GM19193 (cell line): ENCODE data around the gene CD4.

ENCODE experiments used
- POLR2A ChIP-seq: IDR thresholded peaks from 4 replicates; pipeline ENCODE4 v1.6.1; 2011; ENCODE audit not compliant: insufficient read depth, insufficient read length; ENCODE audit errors: extremely low read depth

The CD4 gene

DNA sequence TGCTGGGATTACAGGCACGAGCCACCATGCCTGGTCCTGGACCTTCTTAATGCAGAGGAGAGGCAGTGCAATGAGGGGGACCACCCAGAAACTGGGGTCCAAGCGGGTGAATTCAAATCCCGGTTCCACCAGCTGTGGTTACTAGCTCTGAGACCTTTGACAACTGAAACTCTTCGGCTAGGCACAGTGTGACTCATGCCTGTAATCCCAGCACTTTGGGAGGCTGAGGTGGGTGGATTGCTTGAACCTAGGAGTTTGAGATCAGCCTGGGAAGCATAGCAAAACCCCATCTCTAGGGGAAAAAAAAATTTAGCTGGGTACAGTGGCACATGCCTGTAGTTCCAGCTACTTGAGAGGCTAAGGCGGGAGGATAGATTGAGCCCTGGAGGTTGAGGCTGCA lies 5.0 kb upstream of the CD4 start:
- TF ChIP-seq POLR2A: no peak

DNA sequence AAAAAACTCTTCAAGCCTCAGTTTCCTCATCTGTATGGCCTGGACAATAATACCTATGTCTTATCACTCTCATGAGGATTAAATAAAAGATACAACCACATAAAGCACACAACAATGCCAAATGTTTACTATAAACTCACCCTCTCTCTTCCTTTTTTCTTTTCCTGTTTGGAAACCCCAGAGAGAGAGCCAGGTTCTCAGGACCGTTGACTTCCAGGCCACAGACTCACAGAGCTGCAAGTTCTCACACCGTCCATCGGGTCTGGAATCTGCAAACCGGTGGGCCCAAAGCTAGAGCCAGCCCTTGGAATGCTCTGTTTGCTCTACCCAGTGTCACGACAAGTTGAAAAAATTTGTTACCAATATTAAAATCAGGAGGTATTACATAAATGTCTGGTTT lies 4.6 kb upstream of the CD4 start:
- no peak for TF ChIP-seq POLR2A

DNA sequence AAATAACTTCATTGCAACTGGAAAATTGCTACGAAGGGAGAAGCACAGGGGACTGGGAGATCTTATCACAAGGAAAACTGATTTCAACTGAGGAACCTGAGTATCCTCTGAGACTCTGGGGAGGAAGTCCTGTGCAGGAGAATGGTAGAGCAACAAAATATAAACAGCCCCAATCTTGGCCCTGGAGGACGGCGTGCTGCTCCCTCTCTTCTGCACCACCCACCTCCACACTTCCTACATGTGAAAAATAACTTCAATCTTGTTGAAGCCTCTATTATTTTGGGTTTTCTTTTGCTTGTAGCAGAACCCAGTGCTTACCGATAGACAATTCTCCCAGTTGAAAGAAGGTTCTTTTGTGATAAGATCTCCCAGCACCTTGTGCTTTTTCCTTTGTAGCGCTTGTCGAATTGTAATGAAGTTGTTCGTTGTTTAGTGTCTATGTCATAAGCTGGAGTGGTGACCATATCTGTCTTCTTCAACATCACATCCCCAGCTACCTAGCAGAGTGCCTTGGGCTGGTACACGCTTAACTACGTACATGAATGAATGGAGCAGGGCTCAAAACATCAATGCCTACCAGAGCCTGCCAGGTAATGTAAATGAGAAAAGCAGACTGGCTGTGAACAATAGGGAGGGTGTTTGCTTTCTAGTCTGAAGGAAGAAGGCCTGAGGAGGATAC lies 2.8 kb upstream of the CD4 start:
- TF ChIP-seq POLR2A: no peak

DNA sequence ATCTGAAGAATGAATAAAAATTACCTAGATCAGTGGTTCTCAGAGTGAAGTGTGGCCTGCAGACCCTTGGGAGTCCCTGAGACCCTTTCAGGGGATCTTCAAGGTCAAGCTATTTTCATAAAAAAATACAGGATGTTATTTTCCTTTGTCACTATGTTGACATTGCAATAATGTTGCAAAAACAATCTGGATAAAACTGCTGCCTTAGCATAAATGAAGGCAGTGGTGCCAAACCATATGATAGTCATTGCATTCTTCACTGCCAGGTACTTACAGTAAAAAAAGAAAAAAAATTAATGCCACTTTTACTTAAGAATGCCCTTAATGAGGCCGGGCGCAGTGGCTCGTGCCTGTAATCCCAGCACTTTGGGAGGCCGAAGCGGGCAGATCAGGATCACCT lies 2.0 kb upstream of the CD4 start:
- no peak for TF ChIP-seq POLR2A

DNA sequence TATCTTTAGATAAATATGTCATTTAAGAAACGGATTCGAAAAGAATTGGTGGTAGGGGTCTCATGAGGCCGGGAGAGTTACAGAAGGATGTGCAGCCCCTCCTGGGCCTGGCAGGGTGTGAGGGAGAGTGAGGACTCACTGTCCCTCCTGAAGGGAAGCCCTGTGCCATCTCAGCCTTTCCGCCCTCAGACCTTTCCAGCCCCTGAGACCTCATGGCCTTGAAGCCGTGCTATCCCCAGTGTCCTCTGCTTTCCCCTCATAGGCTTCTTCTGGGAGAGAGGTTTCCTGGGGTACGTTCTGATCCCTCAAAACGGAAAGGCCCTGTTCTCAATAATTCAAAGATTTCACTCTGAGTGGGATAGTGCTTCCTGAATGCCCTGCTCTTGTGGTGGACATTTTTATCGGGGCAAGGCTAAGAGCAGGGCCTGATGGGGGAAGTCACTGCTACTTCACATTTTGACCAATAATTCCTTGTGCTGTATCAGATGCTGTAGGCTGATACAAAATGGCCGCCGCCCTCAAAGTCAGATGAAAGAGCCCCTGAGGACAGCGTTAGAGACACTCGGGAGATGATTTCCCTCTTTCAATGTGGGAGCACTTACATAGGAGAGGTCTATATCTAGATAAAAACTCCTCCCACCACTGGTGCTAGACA lies 1.3 kb downstream of the CD4 start:
- TF ChIP-seq POLR2A: no peak

DNA sequence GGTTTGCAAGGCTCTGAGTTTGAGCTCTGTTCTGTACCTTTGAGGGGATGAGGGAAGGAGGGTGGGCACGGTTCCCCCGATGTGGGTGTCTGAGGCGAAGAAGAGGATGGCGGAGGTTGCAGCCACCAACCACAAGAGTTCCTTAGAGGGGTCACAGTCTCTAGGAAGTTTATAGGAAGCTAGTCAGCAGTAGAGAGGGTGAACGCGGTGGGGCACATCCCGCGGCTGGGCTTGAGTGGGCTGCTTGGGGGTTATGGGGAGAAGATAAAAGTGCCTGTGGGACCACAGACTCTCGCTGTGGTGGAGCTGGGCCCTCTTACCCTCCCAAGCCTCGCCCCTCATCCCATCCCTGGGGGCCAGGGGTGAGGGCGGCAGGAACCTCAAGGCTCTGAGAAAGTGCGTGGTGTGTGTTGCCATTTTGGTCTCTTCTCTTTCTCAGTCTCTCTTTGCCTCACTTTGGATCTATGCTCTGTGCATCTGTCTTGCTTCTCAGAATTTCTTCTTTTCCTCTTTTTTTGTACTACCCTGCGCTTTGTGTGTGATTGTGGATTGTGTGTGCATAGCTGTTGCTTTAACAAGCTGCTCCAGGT lies 2.7 kb downstream of the CD4 start:
- no peak for TF ChIP-seq POLR2A

DNA sequence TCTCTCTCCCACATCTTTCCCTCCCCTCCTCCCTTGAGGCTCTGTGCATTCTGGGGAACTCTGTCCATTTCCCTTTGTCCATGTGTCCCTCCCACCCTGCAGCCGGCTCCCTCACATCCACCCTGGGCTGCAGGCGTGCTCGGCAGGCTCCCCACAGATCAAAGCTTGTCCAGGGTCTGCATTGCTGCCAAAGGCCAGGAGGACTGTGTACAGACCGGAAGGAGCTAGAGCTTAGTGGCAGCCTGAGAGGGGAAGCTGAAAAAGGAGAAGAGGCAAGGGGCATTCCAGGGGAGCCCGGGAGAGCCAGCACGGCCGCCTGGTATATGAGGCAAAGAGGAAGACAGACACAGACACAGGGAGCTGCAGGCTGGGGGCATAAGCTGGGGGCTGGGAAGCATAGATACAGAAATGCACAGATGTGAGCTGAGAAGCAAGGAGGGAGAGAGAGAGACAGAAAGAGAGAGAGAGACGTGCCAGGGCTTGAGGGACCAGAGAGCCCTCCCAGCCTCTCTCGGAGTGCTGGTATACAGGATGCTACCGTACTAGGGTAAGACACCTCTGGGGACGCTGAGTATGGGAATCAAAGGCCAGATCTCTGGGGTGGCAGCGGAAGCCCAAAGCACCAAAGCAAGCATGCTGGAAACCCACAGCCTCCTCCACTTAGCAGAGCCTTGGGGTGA lies 3.3 kb downstream of the CD4 start:
- TF ChIP-seq POLR2A: no peak

DNA sequence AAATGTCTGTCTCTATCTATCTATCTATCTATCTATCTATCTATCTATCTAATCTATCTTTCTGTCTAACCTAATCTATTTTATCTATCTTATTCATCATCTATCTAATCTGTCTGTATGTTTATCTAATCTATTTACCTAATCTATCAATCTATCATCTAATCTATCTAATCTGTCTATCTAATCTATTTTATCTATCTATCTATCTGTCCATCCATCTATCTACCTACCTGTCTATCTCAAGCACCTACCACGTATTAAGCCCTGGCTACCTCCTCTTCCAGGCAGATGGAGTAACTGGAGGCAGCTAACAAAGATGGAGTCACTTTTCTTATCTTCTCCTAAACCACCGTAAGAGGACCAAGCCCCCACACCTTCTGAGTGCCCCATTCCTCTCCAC lies 5.8 kb downstream of the CD4 start:
- TF ChIP-seq POLR2A: no peak

DNA sequence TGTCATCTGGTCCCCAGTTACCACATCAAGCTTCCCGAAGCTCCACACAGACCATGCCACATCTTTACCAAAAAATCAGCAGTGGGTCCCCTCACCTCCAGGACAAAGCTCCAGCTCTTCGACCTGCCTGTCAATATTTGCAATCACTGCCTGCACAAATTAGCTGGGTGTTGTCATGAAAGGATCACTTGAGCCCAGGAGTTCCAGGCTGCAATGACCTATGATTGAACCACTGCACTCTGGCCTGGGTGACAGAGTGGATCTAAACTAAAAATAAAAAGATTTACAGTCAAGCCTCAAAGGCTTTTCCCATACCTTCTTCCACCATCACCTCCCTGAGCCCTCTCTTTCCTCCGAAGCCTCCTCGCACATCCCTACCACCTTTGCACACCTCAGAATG lies 7.2 kb downstream of the CD4 start:
- TF ChIP-seq POLR2A: no peak

DNA sequence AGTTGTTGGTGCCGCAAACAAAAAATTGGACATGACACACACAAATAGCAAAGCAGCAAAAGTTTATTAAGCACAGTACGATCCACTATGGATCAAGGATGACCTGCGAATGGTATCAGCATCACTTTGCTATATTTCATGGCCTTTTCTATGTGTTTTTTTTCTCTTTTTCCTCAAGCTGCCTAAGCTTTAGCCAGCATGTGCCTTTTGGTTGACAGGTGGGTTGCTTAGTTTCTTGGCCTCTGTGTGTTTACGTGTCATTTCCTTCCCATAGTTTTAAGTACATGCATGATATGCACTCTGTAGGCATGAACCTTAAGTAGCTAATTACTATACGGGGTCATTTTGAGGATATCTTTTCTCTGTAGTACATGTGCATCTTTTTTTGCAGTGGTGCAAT lies 9.8 kb downstream of the CD4 start:
- TF ChIP-seq POLR2A: no peak

DNA sequence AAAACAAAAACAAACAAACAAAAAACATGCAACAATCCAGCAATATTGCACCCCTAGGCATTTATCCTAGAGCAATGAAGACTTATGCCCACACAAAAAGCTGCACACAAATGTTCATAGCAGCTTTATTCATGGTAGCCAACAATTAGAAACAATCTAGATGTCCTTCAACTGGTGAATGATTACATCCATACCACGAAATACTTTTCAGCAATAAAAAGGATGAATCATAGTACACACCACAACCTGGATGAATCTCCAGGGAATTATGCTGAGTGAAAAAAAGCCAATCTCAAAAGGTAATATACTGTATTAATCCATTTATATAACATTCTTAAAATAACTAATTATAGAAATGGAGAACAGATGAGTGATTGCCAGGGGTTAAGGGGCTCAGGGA lies 17.8 kb downstream of the CD4 start:
- TF ChIP-seq POLR2A: no peak

DNA sequence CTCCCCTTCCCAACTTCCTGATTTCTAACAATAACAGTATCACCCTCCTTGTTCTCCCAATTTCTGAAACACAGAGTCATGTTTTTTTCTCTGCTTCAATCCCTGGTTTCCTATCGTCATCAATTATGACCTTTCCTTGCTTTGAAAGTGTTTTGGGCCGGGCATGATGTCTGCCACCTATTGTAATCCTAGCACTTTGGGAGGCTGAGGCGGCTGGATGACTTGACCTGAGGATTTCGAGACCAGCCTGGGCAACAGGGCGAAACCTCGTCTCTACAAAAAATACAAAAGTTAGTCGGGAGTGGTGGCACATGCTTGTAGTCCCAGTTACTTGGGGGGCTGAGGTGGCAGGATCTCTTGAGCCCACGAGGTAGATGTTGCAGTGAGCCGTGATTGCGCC lies 19.7 kb downstream of the CD4 start:
- TF ChIP-seq POLR2A: no peak

DNA sequence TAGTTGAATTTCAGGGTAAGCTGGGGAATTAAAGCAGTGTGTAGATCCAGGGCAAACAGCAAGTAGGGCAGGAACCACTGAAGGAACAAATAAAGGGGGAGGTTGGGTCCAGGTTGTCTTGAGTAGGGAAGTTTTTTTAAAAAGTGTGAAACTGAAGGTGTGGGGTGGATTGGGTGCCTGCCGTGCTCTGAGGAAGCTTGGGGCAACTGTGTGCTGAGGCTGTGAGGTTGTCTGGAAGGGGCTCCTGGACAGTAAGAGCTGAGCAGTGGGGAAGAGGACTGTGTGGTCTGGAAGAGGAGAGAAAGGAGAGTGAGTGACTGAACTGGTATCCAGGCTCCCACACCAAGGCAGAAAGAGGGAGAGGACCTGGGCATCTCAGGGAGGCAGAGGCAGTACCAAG lies 21.4 kb downstream of the CD4 start:
- no peak for TF ChIP-seq POLR2A

DNA sequence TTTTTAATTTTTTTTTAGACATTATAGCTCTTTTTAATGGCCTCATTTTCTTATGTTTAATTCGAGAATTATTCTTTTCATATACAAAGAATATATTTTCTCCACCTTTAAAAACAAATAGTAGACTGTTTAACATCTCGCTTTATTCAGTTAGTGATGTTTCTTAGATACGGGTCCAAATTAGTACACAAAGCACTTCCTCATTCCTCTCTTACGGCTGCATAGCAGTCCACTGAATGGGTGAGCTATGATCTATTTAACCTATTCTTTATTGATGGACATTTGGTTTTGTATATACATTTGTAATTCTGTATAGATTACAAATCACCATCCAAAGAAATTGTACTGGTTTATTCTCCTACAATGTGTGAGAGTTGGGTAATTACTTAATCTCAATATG lies 24.0 kb downstream of the CD4 start:
- no peak for TF ChIP-seq POLR2A

DNA sequence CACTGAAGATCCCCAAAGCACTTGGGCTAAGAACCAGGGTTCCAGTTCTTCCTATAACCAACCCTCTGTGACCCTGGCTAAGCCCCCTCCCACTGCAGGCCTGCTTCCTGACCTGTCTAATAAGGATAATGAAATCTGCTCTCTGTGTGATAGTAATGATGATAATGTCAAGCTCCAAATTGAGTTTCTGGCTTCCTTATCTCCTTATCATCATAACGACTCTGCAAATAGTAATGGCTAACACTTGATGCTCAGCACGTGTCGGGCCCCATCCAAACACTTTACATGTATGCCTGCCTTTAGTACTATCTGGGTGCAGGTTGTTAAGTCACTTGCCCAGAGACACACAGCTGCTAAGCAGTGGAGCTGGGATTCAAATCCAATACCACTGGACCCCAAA lies 27.3 kb downstream of the CD4 start:
- TF ChIP-seq POLR2A: no peak

DNA sequence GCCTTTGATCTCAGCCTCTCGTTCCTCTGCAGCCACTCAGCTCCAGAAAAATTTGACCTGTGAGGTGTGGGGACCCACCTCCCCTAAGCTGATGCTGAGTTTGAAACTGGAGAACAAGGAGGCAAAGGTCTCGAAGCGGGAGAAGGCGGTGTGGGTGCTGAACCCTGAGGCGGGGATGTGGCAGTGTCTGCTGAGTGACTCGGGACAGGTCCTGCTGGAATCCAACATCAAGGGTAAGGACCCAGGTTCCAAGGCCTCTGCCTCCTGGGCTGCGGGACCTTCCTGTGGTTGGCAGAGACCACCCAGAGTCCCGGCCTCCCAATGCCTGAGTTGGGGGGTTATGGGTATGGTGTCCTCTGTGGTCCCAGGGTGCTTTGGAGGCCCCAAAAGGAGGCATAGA lies 27.8 kb downstream of the CD4 start:
- no peak for TF ChIP-seq POLR2A

DNA sequence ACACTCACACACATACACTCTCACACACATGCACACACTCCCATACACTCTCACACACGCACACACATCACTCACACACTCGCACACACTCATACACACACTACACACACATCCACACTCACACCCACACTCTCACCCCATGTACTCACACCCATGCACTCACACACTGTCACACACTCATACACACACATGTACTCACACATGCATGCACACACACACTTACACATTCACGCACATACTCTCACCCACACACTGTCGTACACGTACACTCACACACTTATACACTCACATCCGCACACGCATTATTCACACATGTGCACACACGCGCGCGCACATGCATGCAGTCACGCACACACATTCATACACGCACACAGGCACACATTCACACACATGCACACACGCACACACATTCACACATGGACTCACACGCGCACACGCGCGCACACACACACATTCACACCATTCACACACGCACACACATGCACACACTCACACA lies 28.4 kb downstream of the CD4 start:
- TF ChIP-seq POLR2A: no peak

DNA sequence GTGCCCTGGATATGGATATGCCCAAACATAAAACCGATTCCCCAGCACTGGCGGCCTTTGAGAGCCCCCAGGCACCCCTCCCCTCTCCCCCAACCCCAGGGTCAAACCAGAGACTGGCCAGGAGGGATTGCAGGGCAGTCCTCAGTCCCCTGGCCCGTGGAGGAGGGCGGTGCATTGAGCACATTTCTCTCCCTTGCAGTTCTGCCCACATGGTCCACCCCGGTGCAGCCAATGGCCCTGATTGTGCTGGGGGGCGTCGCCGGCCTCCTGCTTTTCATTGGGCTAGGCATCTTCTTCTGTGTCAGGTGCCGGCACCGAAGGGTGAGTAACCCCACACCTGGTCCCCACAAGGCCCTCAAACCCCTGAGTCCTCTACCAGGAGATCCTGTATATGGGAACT lies 28.9 kb downstream of the CD4 start:
- TF ChIP-seq POLR2A: no peak
